Activated T-helper 1 cell treated with anti-CD3 and anti-CD28 coated beads, Interleukin-12 subunit alpha, Interleukin-12 subunit beta, Interleukin-2, Interleukin-4 antibody, amounts not matched to agents 30 ng/mL and 10 ng/mL and 1 ng/mL, durations not matched to agents 14 hours and 24 hours and 36 hours (primary cell): ENCODE measurements around the gene SMIM45.

Experiments used
- DNase-seq: peaks from one replicate; pipeline ENCODE4 v3.0.0; 2021; ENCODE audit warnings: low spot score
- H3K27ac Mint-ChIP-seq: one replicate; pipeline ENCODE4 v1.8.0; 2021; ENCODE audit warnings: mild to moderate bottlenecking, mixed read lengths
- H3K27me3 Mint-ChIP-seq: one replicate; pipeline ENCODE4 v1.8.0; 2022; ENCODE audit warnings: mild to moderate bottlenecking, moderate library complexity, mixed read lengths; ENCODE audit not compliant: insufficient read depth
- H3K36me3 Mint-ChIP-seq: one replicate; pipeline ENCODE4 v1.8.0; 2021; ENCODE audit warnings: low read depth, mixed read lengths
- H3K4me1 Mint-ChIP-seq: one replicate; pipeline ENCODE4 v1.8.0; 2021; ENCODE audit warnings: low read depth, mixed read lengths
- H3K4me3 Mint-ChIP-seq: one replicate; pipeline ENCODE4 v1.8.0; 2021; ENCODE audit warnings: mild to moderate bottlenecking, moderate library complexity, mixed read lengths
- H3K9me3 Mint-ChIP-seq: one replicate; pipeline ENCODE4 v1.8.0; 2021; ENCODE audit warnings: mixed read lengths
- intact Hi-C: fragments of 100-400 bp; cut with micrococcal nuclease; formaldehyde crosslinking; loops from one replicate; pipeline ENCODE4 v1.15.1; 2024

Gene SMIM45

DNA sequence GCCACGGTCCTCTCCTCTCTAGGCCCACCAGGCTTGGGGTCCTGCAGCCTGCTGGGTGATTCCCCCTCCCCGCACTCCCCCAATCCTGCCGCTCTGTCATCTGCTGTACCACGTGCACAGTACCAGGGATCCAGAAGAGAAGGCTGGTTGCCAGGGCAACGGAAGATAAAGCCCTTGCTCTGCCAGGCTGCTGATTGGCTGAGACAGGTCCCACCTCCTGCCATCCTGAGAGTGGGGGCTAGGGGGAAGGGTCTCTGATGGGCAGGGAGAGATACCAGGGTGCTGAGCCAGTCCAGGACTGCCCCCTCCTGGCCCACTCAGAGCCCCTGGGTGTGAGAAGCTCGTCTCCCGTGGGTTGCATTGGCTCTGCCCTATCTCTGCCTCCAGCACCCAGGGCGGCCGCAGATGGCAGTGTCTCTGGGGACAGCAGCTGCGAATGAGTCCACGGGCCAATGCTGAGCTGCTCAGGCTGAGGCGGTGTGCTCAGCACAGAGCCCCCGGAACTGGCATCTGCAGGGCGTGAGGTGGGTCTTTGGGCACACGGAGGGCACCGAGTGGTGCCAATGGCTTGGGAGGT is at the start of gene SMIM45:
Gene SMIM45 (plus strand): TSS at position 253 of the 577 bp plus-strand sequence.
- H3K27ac Mint-ChIP-seq, result no peak within 1 kb of the TSS
- H3K9me3 Mint-ChIP-seq, result no peaks in the 10 kb centered on the region
- no peak for DNase-seq
- H3K4me3 Mint-ChIP-seq, result no peak within 1 kb of the TSS
- H3K4me1 Mint-ChIP-seq, result peaks cover 21% of the 10 kb centered on the region
- H3K27me3 Mint-ChIP-seq, result no peaks in the 10 kb centered on the region
- H3K36me3 Mint-ChIP-seq, result no peaks in the 10 kb centered on the region
- intact Hi-C loops, result no loop called here

DNA sequence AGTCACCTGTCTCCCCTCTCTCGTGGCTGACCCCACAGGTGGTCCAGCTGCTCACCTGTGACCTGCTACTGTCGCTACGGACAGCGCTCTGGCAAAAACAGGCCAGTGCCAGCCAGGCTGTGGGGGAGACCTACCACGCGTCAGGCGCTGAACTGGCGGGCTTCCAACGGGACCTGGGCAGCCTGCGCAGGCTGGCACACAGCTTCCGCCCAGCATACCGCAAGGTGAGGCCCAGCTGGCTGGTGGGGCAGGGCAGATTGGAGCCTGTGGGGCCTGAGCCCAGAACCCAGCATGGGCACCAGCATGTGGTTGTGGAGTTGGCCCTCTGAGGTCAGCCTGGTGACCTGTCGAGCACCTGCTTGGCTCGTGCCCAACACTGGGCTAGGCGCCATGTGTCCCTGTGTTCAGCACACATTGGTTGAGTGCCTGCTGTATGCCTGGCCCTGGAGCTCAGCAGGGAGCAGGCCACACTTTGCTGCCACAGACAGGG is 49.0 kb upstream of the SMIM45 start:
- Mint-ChIP-seq H3K36me3 (peaks cover 41% of the 10 kb centered on the region), H3K4me1 (peaks cover 11% of the 10 kb centered on the region), H3K9me3 (no peaks in the 10 kb centered on the region), H3K4me3 (no peak overlapping the region), H3K27ac (no peak overlapping the region), H3K27me3 (no peaks in the 10 kb centered on the region)
- DNase-seq, result no peak
- intact Hi-C loops, result no loop called here

GRCh38 chr22:41904450-41905410 is 47.2 kb upstream of the SMIM45 start:
- Mint-ChIP-seq H3K9me3 (no peaks in the 10 kb centered on the region), H3K4me3 (no peak overlapping the region), H3K27ac (no peak overlapping the region), H3K27me3 (peaks cover 9% of the 10 kb centered on the region), H3K4me1 (peaks cover 26% of the 10 kb centered on the region), H3K36me3 (peaks cover 37% of the 10 kb centered on the region)
- DNase-seq, result no peak
- intact Hi-C loops, result no loop called here

DNA sequence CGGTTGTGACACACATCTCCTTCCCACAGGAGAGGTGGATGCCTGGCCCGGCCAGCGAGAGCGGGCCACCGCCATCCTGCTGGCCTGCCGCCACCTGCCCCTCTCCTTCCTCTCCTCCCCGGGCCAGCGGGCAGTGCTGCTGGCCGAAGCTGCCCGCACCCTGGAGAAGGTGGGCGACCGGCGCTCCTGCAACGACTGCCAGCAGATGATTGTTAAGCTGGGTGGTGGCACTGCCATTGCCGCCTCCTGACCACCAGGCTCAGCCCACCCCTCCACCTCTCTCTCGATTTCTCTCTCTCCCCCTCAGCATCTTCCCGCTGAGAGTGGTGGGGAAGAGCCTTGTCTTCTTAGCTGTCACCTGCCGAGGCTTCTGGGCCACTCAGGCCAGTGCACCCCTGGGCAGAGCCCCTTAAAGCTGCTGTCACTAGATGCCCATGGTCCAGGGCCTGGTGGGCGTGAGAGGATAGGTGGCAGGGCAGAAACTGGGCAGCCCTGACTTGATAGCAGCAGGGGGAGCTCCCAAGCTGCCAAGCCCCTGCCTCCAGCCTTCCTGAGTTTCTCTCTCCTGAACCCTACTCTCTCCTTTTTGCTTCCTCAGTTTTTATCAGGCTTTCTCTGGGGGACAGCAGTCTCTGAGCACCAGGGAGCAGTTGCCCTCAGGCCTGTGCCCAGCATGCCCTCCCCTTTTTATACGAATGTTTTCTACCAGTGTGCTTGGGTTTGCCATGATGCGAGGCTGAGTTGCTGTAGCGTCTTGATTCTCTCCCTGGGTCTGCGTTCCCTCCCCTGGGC is 46.3 kb upstream of the SMIM45 start:
- no peaks in the 10 kb centered on the region for H3K9me3 Mint-ChIP-seq
- DNase-seq, result no peak
- H3K27me3 Mint-ChIP-seq, result peaks cover 9% of the 10 kb centered on the region
- H3K36me3 Mint-ChIP-seq, result peaks cover 33% of the 10 kb centered on the region
- intact Hi-C loops, result no loop called here
- H3K4me3 Mint-ChIP-seq, result no peak overlapping the region
- peaks cover 26% of the 10 kb centered on the region for H3K4me1 Mint-ChIP-seq
- H3K27ac Mint-ChIP-seq, result no peak overlapping the region

GRCh38 chr22:41906822-41907221 is 45.1 kb upstream of the SMIM45 start:
- Mint-ChIP-seq H3K4me3 (no peak overlapping the region), H3K36me3 (peaks cover 26% of the 10 kb centered on the region), H3K9me3 (no peaks in the 10 kb centered on the region), H3K4me1 (peaks cover 26% of the 10 kb centered on the region), H3K27me3 (peaks cover 15% of the 10 kb centered on the region), H3K27ac (no peak overlapping the region)
- intact Hi-C loops, result no loop called here
- no peak for DNase-seq

DNA sequence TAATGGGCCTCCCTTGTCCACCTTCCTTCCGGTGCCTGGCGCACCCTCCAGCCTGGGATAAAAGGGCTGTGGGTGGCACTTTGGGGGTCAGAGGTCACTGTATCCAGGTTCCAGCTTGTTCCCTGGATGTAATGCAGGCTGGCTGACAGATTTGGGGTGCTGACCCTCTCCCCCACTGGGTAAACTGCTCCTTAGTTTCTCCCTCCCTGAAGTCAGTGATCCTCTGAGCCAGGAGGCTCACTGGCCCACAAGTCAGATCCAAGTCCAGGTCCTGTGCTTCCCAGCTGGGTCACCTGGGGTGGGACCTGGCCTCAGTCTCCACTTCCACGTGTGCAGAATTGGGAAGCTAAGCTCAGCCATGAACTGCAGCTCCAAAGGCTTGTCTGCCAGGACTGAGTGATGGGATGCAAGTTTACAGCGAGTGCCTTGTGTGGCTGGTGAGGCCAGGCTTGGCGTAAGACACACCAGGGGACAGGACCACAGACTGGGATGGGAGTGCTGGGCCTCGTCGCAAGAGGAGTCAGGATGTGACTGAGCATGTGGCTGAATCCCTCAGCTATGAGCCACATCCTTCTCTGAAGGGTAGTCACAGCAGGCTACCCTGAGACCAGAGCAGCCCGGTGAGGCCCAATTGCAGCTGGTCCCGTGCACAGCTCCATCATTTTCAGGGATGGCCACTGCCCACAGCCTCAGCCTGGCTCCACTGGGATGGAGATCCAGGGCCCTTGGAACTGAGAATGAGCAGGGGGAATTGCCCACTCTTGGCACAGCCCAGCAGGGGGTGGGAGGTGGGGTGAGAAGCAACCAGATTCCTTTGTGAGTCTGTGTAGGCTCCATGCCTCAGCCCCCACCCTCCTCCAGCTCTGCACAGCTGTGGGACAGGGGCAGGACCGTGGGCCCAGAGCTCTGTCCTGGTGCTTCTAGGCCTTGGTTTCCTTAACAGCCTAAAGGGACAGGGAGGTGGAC is 44.2 kb upstream of the SMIM45 start:
- Mint-ChIP-seq H3K4me1 (peaks cover 30% of the 10 kb centered on the region), H3K27me3 (peaks cover 24% of the 10 kb centered on the region), H3K36me3 (peaks cover 23% of the 10 kb centered on the region), H3K4me3 (no peak overlapping the region), H3K9me3 (no peaks in the 10 kb centered on the region), H3K27ac (peak overlapping the region; percentile 23)
- no peak for DNase-seq
- intact Hi-C loops, result no loop called here

GRCh38 chr22:41908411-41909309 is 43.3 kb upstream of the SMIM45 start:
- no peak for DNase-seq
- Mint-ChIP-seq H3K27me3 (peaks cover 32% of the 10 kb centered on the region), H3K4me3 (peak overlapping the region; percentile 32), H3K4me1 (peaks cover 38% of the 10 kb centered on the region), H3K27ac (peak overlapping the region; percentile 40), H3K36me3 (peaks cover 22% of the 10 kb centered on the region), H3K9me3 (no peaks in the 10 kb centered on the region)
- intact Hi-C loops, result no loop called here

GRCh38 chr22:41909310-41910049 is 42.5 kb upstream of the SMIM45 start:
- DNase-seq, result no peak
- Mint-ChIP-seq H3K4me1 (peaks cover 38% of the 10 kb centered on the region), H3K36me3 (peaks cover 17% of the 10 kb centered on the region), H3K9me3 (no peaks in the 10 kb centered on the region), H3K27me3 (peaks cover 32% of the 10 kb centered on the region), H3K27ac (peak overlapping the region; percentile 58), H3K4me3 (peak overlapping the region; percentile 57)
- intact Hi-C loops, result no loop called here

DNA sequence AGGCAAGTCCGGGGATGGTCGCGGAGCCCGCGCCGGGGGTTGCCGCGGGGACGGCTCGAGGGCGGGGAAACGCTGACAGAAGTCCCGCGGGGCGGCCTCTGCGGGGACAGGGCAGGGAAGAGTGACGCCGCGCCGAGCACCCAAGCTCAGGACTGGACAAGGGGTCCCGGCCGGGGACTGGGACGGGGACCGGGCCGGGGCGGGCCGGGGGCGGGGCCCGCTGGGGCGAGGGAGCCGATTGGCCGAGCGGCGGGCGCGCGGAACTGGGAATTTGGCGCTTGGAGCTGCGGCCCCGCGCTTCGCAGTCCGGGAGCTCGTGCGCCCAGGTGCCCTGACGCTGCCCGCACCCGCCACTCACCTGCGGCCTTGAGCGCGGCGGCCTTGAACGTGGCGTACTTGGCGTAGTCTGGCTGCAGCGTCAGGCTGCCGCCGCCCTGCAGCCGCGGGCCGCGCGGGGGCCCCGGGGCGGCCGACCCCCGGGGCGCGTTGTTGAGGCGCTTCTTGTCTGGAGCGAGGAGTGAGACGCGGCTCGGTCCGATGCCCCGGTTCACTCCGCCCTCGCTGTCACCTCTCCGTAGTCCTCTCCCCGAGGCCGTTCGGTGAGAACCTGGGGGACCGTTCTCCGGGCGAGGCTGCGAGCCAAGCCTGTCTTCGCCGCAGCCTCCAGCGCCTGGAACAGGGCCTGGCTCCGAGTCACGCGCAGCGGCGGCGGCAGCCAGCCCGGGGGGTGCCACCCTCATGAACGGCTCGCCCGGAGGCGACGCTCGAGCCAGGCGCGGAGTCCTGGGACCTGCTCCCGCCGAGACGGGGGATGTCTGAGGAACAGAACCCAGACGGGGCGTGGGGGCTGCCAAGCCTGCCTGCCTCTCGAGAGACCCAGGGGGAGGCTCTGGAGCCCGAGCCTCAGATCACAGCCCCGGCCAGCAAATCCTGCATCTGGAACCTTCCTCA is 41.6 kb upstream of the SMIM45 start:
- Mint-ChIP-seq H3K4me1 (peaks cover 38% of the 10 kb centered on the region), H3K27me3 (peaks cover 33% of the 10 kb centered on the region), H3K9me3 (no peaks in the 10 kb centered on the region), H3K36me3 (peaks cover 17% of the 10 kb centered on the region), H3K27ac (no peak overlapping the region), H3K4me3 (no peak overlapping the region)
- intact Hi-C loops, result no loop called here
- no peak for DNase-seq

DNA sequence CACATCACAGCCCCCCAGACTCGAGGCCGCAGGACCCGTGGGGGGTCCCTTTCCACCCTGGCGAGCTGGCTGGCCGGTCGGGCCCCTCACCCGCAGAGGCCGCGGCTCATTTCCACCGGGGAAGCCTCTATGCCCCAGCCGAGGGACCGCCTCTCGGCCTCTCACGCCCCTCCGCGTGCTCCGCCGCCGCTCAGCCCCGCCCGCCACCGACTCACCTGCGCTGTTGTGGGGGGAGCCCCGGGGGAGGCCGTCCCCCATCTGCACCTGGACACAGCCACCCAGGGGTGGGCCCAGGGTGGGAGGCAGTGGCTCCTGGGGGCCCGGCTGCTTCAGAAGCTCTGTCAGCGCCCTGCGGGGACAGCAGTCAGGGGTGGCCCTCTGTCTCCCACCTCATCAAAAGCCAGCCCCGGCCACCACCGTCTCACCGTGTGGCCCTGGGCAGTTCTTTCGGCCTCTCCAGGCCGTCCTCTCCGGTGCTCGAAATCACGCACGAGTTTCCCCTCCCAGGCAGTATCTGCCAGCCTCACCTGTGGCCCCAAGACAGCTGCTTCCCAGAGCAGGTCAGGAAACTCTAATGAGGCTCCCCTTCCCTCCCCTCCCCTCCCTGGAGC is 40.8 kb upstream of the SMIM45 start:
- peaks cover 38% of the 10 kb centered on the region for H3K4me1 Mint-ChIP-seq
- peaks cover 41% of the 10 kb centered on the region for H3K27me3 Mint-ChIP-seq
- intact Hi-C loops, result no loop called here
- no peak for DNase-seq
- peak overlapping the region; percentile 19 for H3K4me3 Mint-ChIP-seq
- no peak overlapping the region for H3K27ac Mint-ChIP-seq
- peaks cover 10% of the 10 kb centered on the region for H3K36me3 Mint-ChIP-seq
- H3K9me3 Mint-ChIP-seq, result no peaks in the 10 kb centered on the region
